Measurements from ENCODE around the gene CD4. TPM values are rescaled to one million over a fixed set of nuclear protein-coding genes. Genes with fewer than 3 reads are reported as not detected.

Gene CD4
- total RNA-seq, 2 donors from 2014 or later = 1.6 to 8.6 TPM

DNA sequence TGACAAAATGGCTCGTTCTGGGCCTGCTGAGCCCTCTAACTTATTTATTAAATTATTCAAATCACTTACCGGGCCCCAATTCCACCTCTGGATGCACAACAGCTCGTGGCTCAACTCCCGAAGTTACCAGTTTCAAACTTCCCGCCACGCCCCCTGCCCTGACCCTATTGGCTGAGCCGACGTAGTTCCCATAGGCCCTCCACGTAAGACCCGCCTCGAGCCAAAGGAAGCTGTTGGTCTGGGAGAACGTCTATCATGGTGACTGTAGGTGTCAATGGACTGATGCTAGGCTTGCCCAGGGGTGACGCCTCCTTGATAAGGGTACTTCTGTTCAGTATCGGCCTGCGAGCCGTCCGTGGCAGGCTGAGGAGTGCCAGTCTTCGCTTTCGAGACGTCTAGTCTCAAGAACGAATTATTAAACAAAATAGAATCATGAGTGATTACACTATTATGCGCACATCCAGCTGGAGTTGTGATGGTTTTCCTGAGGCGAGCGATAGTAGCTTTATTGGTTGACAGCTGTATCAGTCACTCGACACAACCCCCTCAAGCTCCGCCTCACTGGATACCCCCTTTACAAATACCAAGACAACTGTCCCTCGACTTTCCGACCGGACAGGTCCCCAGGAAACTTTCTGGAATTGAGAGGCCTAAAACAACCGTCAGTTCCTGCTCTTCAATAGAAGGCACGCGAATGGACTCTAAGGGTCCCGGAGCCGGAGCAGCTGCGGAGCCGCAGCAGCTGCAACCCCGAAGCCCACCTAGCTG is 62.0 kb downstream of the CD4 start, which contains the start of gene CDCA3:
Gene CDCA3, minus strand, starts transcription at position 134 of the 768 bp plus-strand sequence. CDS start 334 bp downstream, outside the sequence.
- Histone ChIP-seq H3K4me1 (replicated peaks) (peaks cover 12% of the 10 kb centered on the region), H3K27ac (peak within 1 kb of the TSS; percentile 83 to 95), H3K27me3 (replicated peaks; ENCODE audit: insufficient read depth) (no peaks in the 10 kb centered on the region), H3K36me3 (no peaks in the 10 kb centered on the region), H3K9me3 (no peaks in the 10 kb centered on the region), H3K4me3 (peak within 1 kb of the TSS; percentile 38 to 76)
- DNase-seq (ENCODE audit: low spot score) = peak; percentile 94
- peak; percentile 93 for TF ChIP-seq POLR2AphosphoS5 (IDR thresholded peaks at IDR 0.05)
- TF ChIP-seq POLR2A (IDR thresholded peaks at IDR 0.05) = peak; percentile 53
- TF ChIP-seq, protein P1, sequence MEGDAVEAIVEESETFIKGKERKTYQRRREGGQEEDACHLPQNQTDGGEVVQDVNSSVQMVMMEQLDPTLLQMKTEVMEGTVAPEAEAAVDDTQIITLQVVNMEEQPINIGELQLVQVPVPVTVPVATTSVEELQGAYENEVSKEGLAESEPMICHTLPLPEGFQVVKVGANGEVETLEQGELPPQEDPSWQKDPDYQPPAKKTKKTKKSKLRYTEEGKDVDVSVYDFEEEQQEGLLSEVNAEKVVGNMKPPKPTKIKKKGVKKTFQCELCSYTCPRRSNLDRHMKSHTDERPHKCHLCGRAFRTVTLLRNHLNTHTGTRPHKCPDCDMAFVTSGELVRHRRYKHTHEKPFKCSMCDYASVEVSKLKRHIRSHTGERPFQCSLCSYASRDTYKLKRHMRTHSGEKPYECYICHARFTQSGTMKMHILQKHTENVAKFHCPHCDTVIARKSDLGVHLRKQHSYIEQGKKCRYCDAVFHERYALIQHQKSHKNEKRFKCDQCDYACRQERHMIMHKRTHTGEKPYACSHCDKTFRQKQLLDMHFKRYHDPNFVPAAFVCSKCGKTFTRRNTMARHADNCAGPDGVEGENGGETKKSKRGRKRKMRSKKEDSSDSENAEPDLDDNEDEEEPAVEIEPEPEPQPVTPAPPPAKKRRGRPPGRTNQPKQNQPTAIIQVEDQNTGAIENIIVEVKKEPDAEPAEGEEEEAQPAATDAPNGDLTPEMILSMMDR (IDR thresholded peaks at IDR 0.05) = peak in 2 of 4 experiments; percentile 2 to 3
- intact Hi-C loops (cut with DNase I) = no loop called here
- under 1% methylated on average over 37 of the region's 37 CpGs for WGBS

DNA sequence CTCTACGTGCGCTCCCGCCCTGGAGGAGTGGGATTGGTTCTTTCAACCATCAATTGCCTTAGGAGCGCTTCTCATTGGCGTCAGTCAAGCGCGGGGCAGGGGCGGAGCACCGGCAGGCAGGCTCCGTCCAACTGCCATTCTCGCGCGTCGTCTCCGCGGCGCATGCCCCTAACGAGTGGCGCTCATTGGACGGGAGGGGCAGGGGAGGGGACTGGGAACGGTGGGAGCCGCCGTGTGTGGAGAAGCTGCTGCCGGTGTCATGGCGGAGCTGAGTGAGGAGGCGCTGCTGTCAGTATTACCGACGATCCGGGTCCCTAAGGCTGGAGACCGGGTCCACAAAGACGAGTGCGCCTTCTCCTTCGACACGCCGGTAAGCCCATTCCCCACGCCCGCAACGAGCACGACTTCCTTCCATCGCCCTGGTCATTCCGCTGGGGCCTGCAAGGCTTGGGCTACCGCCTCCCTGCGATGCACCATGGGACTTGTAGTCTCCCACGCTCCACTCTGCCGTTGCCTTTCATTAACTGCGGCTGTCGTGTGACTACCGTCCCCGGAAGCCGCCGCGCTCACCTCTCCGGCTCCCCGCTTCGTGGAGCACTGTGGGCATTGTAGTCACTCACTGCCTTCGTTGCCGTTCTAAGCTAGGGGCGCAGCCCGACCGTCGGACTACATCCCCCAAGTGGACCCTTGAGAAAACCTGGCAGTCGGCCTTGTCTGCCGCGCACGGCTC is 62.8 kb downstream of the CD4 start, which contains the start of gene USP5:
Gene USP5, plus strand, starts transcription at position 230 of the 730 bp plus-strand sequence. Its CDS starts 30 bp downstream, at position 260.
- Histone ChIP-seq H3K9me3 (no peaks in the 10 kb centered on the region), H3K4me3 (peak within 1 kb of the TSS; percentile 38 to 76), H3K36me3 (peaks cover 0 to 5% of the 10 kb centered on the region in 2 donors), H3K4me1 (replicated peaks) (peaks cover 12% of the 10 kb centered on the region), H3K27ac (peak within 1 kb of the TSS; percentile 83 to 95), H3K27me3 (replicated peaks; ENCODE audit: insufficient read depth) (no peaks in the 10 kb centered on the region)
- intact Hi-C loops (cut with DNase I) = no loop called here
- DNase-seq (ENCODE audit: low spot score) = peak; percentile 99
- TF ChIP-seq POLR2AphosphoS5 (IDR thresholded peaks at IDR 0.05) = peak; percentile 92
- peak; percentile 23 for TF ChIP-seq POLR2A (IDR thresholded peaks at IDR 0.05)
- TF ChIP-seq, protein P1 (IDR thresholded peaks at IDR 0.05) = peak in 2 of 4 experiments; percentile 41 to 42
- under 1% methylated on average over 58 of the region's 65 CpGs for WGBS

DNA sequence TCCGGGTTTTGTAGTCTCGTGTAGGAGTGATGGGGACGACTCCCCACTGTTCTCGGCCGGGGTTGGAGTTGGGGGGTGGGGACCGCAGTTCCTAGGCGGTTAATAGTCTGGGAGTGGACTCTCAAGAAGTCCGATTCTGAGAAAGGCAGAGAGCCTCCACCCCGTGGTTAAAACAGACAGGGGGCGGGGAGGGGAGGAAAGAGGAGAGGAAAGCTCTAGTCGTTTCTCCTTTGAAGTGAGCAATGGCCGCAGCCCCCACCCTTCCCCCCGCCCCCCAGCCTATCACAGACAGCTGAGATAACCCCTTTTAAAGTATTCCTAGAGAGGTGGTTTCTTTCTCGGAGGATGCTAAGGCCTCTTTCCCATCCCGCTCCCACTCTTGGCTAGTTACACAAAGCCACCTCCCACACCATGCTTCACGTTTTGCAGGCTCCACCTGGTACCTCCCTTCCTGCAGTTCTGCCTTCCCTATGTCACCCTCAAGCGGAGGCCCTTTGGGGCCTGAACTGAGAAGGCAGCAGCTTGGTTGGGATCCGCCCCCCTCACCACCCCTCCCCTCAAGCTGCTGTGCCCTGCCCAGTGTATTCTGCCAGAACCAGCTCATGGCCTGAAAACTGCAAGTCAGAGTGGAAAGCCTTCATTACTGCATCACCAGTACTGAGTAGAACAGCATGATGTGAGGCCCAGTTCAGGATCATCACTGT is 63.5 kb downstream of the CD4 start:
- Histone ChIP-seq H3K9me3 (no peaks in the 10 kb centered on the region), H3K27me3 (replicated peaks; ENCODE audit: insufficient read depth) (no peaks in the 10 kb centered on the region), H3K4me3 (peak overlapping the region; percentile 38 to 76), H3K27ac (peak overlapping the region; percentile 66 to 83), H3K4me1 (replicated peaks) (peaks cover 12% of the 10 kb centered on the region), H3K36me3 (peaks cover 0 to 11% of the 10 kb centered on the region in 2 donors)
- intact Hi-C loops (cut with DNase I) = no loop called here
- DNase-seq (ENCODE audit: low spot score) = no peak
- WGBS = 2% methylated on average over 18 of the region's 18 CpGs
- TF ChIP-seq POLR2A (IDR thresholded peaks at IDR 0.05) = no peak

DNA sequence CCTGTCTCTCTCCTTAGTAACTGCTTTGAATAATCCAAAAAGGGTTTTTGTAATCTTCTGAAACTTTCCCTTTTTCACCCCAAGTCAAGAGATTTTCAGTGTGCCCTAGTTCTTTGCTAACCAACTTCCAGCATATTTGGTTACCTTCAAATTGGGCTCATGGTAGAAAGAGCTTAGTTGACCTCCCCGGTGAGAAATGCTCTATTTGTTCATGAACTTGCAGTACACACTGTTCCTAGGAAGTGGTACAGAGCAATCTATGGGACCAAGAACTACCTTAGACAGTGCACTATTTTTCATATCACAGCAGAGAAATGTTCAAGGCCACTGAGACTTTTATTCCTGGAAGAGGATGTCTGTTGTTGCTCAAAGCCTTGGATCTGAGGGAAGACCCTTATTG is 64.3 kb downstream of the CD4 start:
- no peaks in the 10 kb centered on the region for H3K9me3 ChIP-seq
- H3K36me3 ChIP-seq = peaks cover 0 to 11% of the 10 kb centered on the region in 2 donors
- TF ChIP-seq, protein P1 (IDR thresholded peaks at IDR 0.05) = no peak
- no peak for TF ChIP-seq POLR2AphosphoS5 (IDR thresholded peaks at IDR 0.05)
- TF ChIP-seq POLR2A (IDR thresholded peaks at IDR 0.05) = no peak
- H3K4me3 ChIP-seq = no peak overlapping the region
- no peak for DNase-seq (ENCODE audit: low spot score)
- peaks cover 12% of the 10 kb centered on the region for H3K4me1 ChIP-seq (replicated peaks)
- intact Hi-C loops (cut with DNase I) = no loop called here
- H3K27ac ChIP-seq = peak overlapping the region in 1 of 2 donors; percentile 66
- 52% methylated on average over 1 of the region's 1 CpG for WGBS
- no peaks in the 10 kb centered on the region for H3K27me3 ChIP-seq (replicated peaks; ENCODE audit: insufficient read depth)

DNA sequence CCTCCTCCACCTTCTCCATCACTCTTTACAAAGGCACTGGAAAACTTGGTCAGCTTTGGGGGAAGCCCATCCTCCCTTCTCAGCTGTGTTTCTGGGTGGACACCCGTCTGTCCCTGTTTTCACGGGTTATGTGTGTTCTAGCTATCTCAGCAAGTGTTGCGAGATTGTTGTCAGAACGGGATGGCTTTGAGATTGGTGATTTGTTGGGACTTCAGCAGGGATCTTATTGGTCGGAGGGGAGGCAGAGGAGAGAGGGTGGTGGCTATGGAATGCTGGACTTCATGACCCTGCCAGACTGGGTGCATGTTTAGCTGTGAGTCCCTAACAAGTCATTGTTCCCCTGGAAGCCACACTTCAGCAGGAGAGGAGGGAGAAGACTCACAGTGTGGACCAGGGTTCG is 64.7 kb downstream of the CD4 start:
- TF ChIP-seq POLR2AphosphoS5 (IDR thresholded peaks at IDR 0.05) = no peak
- no peak for TF ChIP-seq POLR2A (IDR thresholded peaks at IDR 0.05)
- TF ChIP-seq, protein P1 (IDR thresholded peaks at IDR 0.05) = no peak
- H3K4me3 ChIP-seq = no peak overlapping the region
- peak overlapping the region in 1 of 2 donors; percentile 66 for H3K27ac ChIP-seq
- DNase-seq (ENCODE audit: low spot score) = no peak
- no peaks in the 10 kb centered on the region for H3K27me3 ChIP-seq (replicated peaks; ENCODE audit: insufficient read depth)
- intact Hi-C loops (cut with DNase I) = no loop called here
- 69% methylated on average over 6 of the region's 6 CpGs for WGBS
- peaks cover 12% of the 10 kb centered on the region for H3K4me1 ChIP-seq (replicated peaks)
- H3K36me3 ChIP-seq = peaks cover 0 to 11% of the 10 kb centered on the region in 2 donors
- H3K9me3 ChIP-seq = no peaks in the 10 kb centered on the region
